A549 (cell line): ENCODE measurements around the gene PPFIA4. TPM values are rescaled to one million over a fixed set of nuclear protein-coding genes. Genes with fewer than 3 reads are reported as not detected.

Source experiments
- ATAC-seq, 2 experiments: fragments of 200-7000 bp in 1 of 2; fragments of >200 bp in 1 of 2; cut with Nextera tagmentation in 1 of 2; cut with Tn5 transposase in 1 of 2; 3 replicates each; pipeline versions ENCODE4 v1.8.0 to v1.9.1; 2018 to 2020; ENCODE audit warnings: mild to moderate bottlenecking in 1 of 2, moderate library complexity in 1 of 2
- CTCF ChIA-PET: fragments of 300-600 bp; sonication (Branson Sonifier 250); formaldehyde crosslinking; extraction: SDS; loops from one replicate; lab custom pipeline; 2021; ENCODE audit warnings: antibody characterized with exemption, inconsistent platforms; lab: Yijun Ruan, JAX
- POLR2A ChIA-PET: fragments of 350-600 bp; formaldehyde crosslinking; extraction: SDS; loops from one replicate; lab custom pipeline; 2021; ENCODE audit warnings: antibody characterized with exemption, inconsistent platforms; lab: Yijun Ruan, JAX
- DNase-seq, 2 experiments: peaks; one replicate each; pipeline versions ENCODE4 v3.0.0 to v3.0.0-alpha.2; 2011 to 2016; ENCODE audit warnings: low read depth in 1 of 2, low spot score in 1 of 2
- FAIRE-seq: peaks from 2 replicates; lab custom pipeline; 2011; peaks lifted over from hg19 to GRCh38; lab: Jason Lieb, UNC
- H3K27ac ChIP-seq, 2 experiments: fragments of >200 bp; sonication (Bioruptor Twin); formaldehyde crosslinking; 3 replicates each; pipeline ENCODE4 v1.5.1; 2016 to 2017
- H3K4me1 ChIP-seq: fragments of >200 bp; sonication (Bioruptor Twin); formaldehyde crosslinking; 3 replicates; pipeline ENCODE4 v1.6.1; 2016
- H3K4me2 ChIP-seq: fragments of >200 bp; sonication (Bioruptor Twin); formaldehyde crosslinking; 3 replicates; pipeline ENCODE4 v1.6.1; 2016
- H3K4me3 ChIP-seq: fragments of >200 bp; sonication (Bioruptor Twin); formaldehyde crosslinking; 3 replicates; pipeline ENCODE4 v1.5.1; 2016
- H3K9me3 ChIP-seq: fragments of >200 bp; sonication (Bioruptor Twin); formaldehyde crosslinking; 3 replicates; pipeline ENCODE4 v1.6.1; 2016
- BHLHE40 ChIP-seq: IDR thresholded peaks from 2 replicates; pipeline ENCODE4 v1.6.1; 2012; ENCODE audit warnings: low read depth, low read length, inconsistent platforms
- CBX2 ChIP-seq: fragments of 200-600 bp; sonication (generic); IDR thresholded peaks from 2 replicates; pipeline ENCODE4 v1.6.1; 2016; ENCODE audit warnings: low read depth, mild to moderate bottlenecking, borderline replicate concordance
- CBX8 ChIP-seq: fragments of 200-600 bp; sonication (generic); IDR thresholded peaks from 2 replicates; pipeline ENCODE4 v1.6.1; 2016
- CEBPB ChIP-seq, 2 experiments: fragments of >200 bp in 1 of 2; sonication (Bioruptor Twin) in 1 of 2; formaldehyde crosslinking in 1 of 2; IDR thresholded peaks; 2 replicates each; pipeline ENCODE4 v1.6.1; 2012 to 2016
- CHD2 ChIP-seq: fragments of 150-350 bp; IDR thresholded peaks from 2 replicates; pipeline ENCODE4 v1.6.1; 2014; ENCODE audit warnings: low read length; ENCODE audit not compliant: partially characterized antibody
- EHF ChIP-seq: fragments of 250-450 bp; sonication (Bioruptor Pico); IDR thresholded peaks from 2 replicates; pipeline ENCODE4 v1.5.0; 2020; ENCODE audit warnings: mild to moderate bottlenecking
- FOSB ChIP-seq: fragments of 250-450 bp; sonication (Bioruptor Pico); IDR thresholded peaks from 2 replicates; pipeline ENCODE4 v1.5.0; 2020; ENCODE audit warnings: mild to moderate bottlenecking, moderate library complexity
- GATA3 ChIP-seq: IDR thresholded peaks from 2 replicates; pipeline ENCODE4 v1.6.1; 2012; ENCODE audit warnings: borderline replicate concordance
- HDAC2 ChIP-seq: fragments of 200-600 bp; sonication (generic); IDR thresholded peaks from 2 replicates; pipeline ENCODE4 v1.6.1; 2016
- HEYL ChIP-seq: fragments of 250-450 bp; sonication (Bioruptor Pico); IDR thresholded peaks from 2 replicates; pipeline ENCODE4 v1.8.0; 2021; ENCODE audit warnings: mild to moderate bottlenecking, moderate library complexity
- HOXB13 ChIP-seq: fragments of 250-450 bp; sonication (Bioruptor Pico); IDR thresholded peaks from 2 replicates; pipeline ENCODE4 v1.5.0; 2020; ENCODE audit warnings: low read depth, mild to moderate bottlenecking, moderate library complexity
- KDM5A ChIP-seq: fragments of 200-600 bp; sonication (generic); IDR thresholded peaks from 2 replicates; pipeline ENCODE4 v1.6.1; 2016; ENCODE audit warnings: antibody characterized with exemption, mild to moderate bottlenecking
- MAFK ChIP-seq: fragments of 450-650 bp; IDR thresholded peaks from 2 replicates; pipeline ENCODE4 v1.6.1; 2014; ENCODE audit not compliant: partially characterized antibody
- NFE2L2 ChIP-seq: fragments of 150-350 bp; conservative IDR thresholded peaks from 2 replicates; pipeline ENCODE4 v1.6.1; 2014; ENCODE audit warnings: low read length
- NPAS2 ChIP-seq: fragments of 250-450 bp; sonication (Bioruptor Pico); IDR thresholded peaks from 2 replicates; pipeline ENCODE4 v1.8.0; 2022; ENCODE audit warnings: mild to moderate bottlenecking, moderate library complexity, borderline replicate concordance
- NR3C1 ChIP-seq: fragments of >200 bp; sonication (Bioruptor Twin); formaldehyde crosslinking; IDR thresholded peaks from 3 replicates; pipeline ENCODE4 v1.6.1; 2017
- PHF8 ChIP-seq: fragments of 200-600 bp; sonication (generic); IDR thresholded peaks from 2 replicates; pipeline ENCODE4 v1.6.1; 2016; ENCODE audit warnings: low read depth, mild to moderate bottlenecking, antibody characterized with exemption, moderate library complexity, borderline replicate concordance
- POLR2A ChIP-seq: IDR thresholded peaks from 2 replicates; pipeline ENCODE4 v1.6.1; 2012; ENCODE audit warnings: mild to moderate bottlenecking, low read length
- RARB ChIP-seq: fragments of 250-450 bp; sonication (Bioruptor Pico); IDR thresholded peaks from 2 replicates; pipeline ENCODE4 v1.8.0; 2021; ENCODE audit warnings: mild to moderate bottlenecking, moderate library complexity
- RNF2 ChIP-seq: fragments of 200-600 bp; sonication (generic); IDR thresholded peaks from 2 replicates; pipeline ENCODE4 v1.6.1; 2016; ENCODE audit warnings: low read depth, mild to moderate bottlenecking, antibody characterized with exemption, moderate library complexity, borderline replicate concordance
- SMC3 ChIP-seq: fragments of >200 bp; sonication (Bioruptor Twin); formaldehyde crosslinking; IDR thresholded peaks from 3 replicates; pipeline ENCODE4 v1.6.1; 2018; ENCODE audit warnings: inconsistent platforms
- TP53 ChIP-seq: fragments of 250-450 bp; sonication (Bioruptor Pico); IDR thresholded peaks from 2 replicates; pipeline ENCODE4 v1.5.0; 2021; ENCODE audit warnings: mild to moderate bottlenecking, moderate library complexity
- ZC3H11A ChIP-seq: fragments of 450-650 bp; IDR thresholded peaks from 2 replicates; pipeline ENCODE4 v1.6.1; 2014; ENCODE audit warnings: antibody characterized with exemption, mild to moderate bottlenecking
- WGBS: methylation state at CpG from one replicate; pipeline ENCODE4 v1.1.6; 2017; ENCODE audit errors: missing lambda C conversion rate; 5-methylcytosine and 5-hydroxymethylcytosine counted together
- polyA plus RNA-seq, 4 experiments: library from polyadenylated mRNA; depleted of rRNA in 3 of 4; stranded (reverse); fragments of >200 nt; fragmentation: RNase III in 1 of 4; extraction: RNeasy Plus Mini Kit Qiagen cat#74134 plus additional on column Dnase treatment in 1 of 4; gene quantifications; 2 replicates in 3 of 4; 3 replicates in 1 of 4; pipeline ENCODE4 v1.2.3, GENCODE V29; 2011 to 2017
- TF ChIP-seq, protein P1 (sequence below): fragments of >200 bp; sonication (Bioruptor Twin); formaldehyde crosslinking; IDR thresholded peaks from 3 replicates; pipeline ENCODE4 v1.6.1; 2016
- TF ChIP-seq, protein P2 (sequence below): fragments of 200-600 bp; sonication (generic); IDR thresholded peaks from 2 replicates; pipeline ENCODE4 v1.6.1; 2016; ENCODE audit warnings: antibody characterized with exemption, mild to moderate bottlenecking, moderate library complexity
- TF ChIP-seq, protein P3 (sequence below): fragments of 150-350 bp; IDR thresholded peaks from 2 replicates; pipeline ENCODE4 v1.6.1; 2014; ENCODE audit warnings: low read depth, mild to moderate bottlenecking, low read length
- TF ChIP-seq, protein P4 (sequence below): fragments of 250-450 bp; sonication (Bioruptor Pico); IDR thresholded peaks from 2 replicates; pipeline ENCODE4 v1.5.0; 2021; ENCODE audit warnings: mild to moderate bottlenecking, moderate library complexity, borderline replicate concordance
- TF ChIP-seq, protein P5 (sequence below): fragments of >200 bp; sonication (Bioruptor Twin); formaldehyde crosslinking; IDR thresholded peaks from 3 replicates; pipeline ENCODE4 v1.5.1; 2016

PPFIA4 gene
- polyA plus RNA-seq, 2 of the 4 experiments (the other 2 are of a cell fraction) = 0.47 to 0.63 TPM

DNA sequence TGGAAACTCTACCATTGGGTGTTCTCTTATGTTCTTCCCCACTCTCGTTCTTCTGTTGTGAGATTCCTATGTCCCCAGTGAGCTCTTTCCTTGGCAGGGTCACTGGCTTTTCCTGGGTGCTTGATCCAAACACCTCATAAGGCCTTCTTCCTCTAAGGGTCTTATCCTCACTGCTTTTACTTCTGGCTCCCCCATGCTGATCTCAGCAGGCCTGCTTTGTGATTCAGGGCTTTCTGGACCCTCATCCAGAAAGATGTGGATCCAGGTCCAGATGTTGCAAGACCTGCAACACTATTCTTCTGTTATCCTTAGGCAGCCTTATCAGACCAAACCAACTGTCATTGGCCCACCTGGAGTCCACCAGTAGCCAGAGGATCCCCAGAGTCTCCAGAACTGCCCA lies 70.7 kb downstream of the PPFIA4 start (continued):
- TF ChIP-seq PHF8 = no peak
- TF ChIP-seq ZC3H11A = no peak

DNA sequence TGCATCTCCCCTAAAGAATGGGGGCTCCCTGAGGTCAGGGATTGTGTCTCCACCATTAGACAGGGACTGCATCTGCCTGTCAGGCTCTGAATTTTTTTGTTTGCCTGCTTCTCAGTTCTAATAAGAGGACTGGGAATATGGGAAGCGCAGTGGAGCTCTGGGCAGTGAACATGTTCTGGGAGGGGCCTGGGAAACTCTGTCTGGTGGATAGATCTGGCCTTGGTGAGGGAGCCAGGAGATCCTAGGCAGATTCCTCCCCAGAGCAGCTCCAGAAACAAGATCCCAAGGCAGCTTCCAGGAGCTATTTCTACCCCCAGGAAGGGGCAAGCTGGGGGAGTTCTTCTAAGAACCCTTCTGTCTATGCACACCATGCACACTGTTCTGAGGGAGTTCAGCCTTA lies 72.2 kb downstream of the PPFIA4 start:
- CTCF ChIA-PET = interaction anchor here (0.7 to 4.4 kb wide), 7 partner anchors 10 to 118 kb away, joined by 3 to 20 read pairs (median 5); no protein-coding TSS in a partner anchor

DNA sequence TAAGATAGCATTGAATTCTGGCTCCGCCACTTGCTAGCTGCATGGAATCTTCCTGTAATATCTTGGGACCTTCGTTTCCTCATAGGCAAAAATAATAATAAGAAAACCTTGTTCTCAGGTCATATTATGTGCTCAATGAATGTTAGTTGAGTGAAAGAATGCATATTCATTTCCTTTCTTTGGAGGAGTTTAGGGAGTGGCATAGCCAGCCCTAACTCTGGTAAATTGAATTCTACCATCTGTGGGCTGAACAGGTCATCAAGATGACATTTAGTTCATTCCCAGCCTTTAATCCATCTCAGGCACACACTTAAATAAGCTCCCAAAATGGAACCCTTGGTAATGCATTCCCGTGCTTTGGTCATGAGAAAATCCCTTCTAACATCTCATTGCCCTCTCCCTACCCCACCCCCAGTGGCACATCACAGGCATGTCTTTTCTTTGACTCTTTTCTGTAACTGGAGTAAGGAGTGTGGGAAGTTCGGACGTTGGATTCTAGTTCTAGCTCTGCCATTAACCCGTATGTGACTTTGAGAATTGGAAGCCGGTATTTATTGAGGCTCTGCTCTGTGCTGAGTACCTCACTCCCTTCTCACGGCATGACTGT lies 72.7 kb downstream of the PPFIA4 start:
- CTCF ChIA-PET = interaction anchor here (0.7 to 4.4 kb wide), 7 partner anchors 11 to 117 kb away, joined by 3 to 20 read pairs (median 5); no protein-coding TSS in a partner anchor
- POLR2A ChIA-PET = no interaction called here
- H3K4me3 ChIP-seq = no peak overlapping the region
- FAIRE-seq (no peak), DNase-seq (no peak), ATAC-seq (no peak)
- H3K4me1 ChIP-seq = no peaks in the 10 kb centered on the region
- 37% methylated on average over 8 of the region's 8 CpGs for WGBS
- H3K4me2 ChIP-seq = no peak overlapping the region
- peaks cover 14% of the 10 kb centered on the region for H3K9me3 ChIP-seq
- no peak overlapping the region for H3K27ac ChIP-seq
- TF ChIP-seq FOSB = no peak
- no peak for TF ChIP-seq EHF (CRISPR knock-in tag)
- TF ChIP-seq HEYL (CRISPR knock-in tag) = no peak
- no peak for TF ChIP-seq RNF2
- TF ChIP-seq NFE2L2 = no peak
- TF ChIP-seq CBX2 = no peak
- TF ChIP-seq CHD2 = no peak
- TF ChIP-seq, protein P1, sequence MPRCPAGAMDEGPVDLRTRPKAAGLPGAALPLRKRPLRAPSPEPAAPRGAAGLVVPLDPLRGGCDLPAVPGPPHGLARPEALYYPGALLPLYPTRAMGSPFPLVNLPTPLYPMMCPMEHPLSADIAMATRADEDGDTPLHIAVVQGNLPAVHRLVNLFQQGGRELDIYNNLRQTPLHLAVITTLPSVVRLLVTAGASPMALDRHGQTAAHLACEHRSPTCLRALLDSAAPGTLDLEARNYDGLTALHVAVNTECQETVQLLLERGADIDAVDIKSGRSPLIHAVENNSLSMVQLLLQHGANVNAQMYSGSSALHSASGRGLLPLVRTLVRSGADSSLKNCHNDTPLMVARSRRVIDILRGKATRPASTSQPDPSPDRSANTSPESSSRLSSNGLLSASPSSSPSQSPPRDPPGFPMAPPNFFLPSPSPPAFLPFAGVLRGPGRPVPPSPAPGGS = no peak
- TF ChIP-seq SMC3 = no peak
- TF ChIP-seq GATA3 = no peak
- TF ChIP-seq, protein P2, sequence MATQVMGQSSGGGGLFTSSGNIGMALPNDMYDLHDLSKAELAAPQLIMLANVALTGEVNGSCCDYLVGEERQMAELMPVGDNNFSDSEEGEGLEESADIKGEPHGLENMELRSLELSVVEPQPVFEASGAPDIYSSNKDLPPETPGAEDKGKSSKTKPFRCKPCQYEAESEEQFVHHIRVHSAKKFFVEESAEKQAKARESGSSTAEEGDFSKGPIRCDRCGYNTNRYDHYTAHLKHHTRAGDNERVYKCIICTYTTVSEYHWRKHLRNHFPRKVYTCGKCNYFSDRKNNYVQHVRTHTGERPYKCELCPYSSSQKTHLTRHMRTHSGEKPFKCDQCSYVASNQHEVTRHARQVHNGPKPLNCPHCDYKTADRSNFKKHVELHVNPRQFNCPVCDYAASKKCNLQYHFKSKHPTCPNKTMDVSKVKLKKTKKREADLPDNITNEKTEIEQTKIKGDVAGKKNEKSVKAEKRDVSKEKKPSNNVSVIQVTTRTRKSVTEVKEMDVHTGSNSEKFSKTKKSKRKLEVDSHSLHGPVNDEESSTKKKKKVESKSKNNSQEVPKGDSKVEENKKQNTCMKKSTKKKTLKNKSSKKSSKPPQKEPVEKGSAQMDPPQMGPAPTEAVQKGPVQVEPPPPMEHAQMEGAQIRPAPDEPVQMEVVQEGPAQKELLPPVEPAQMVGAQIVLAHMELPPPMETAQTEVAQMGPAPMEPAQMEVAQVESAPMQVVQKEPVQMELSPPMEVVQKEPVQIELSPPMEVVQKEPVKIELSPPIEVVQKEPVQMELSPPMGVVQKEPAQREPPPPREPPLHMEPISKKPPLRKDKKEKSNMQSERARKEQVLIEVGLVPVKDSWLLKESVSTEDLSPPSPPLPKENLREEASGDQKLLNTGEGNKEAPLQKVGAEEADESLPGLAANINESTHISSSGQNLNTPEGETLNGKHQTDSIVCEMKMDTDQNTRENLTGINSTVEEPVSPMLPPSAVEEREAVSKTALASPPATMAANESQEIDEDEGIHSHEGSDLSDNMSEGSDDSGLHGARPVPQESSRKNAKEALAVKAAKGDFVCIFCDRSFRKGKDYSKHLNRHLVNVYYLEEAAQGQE = no peak
- no peak for TF ChIP-seq NPAS2 (CRISPR knock-in tag)

More for the DNA sequence above, 72.2 kb downstream of the PPFIA4 start:
- H3K27ac ChIP-seq = no peak overlapping the region
- H3K4me3 ChIP-seq = no peak overlapping the region
- POLR2A ChIA-PET = no interaction called here
- TF ChIP-seq NR3C1 (no peak), HDAC2 (no peak), POLR2A (no peak), KDM5A (no peak), RARB (CRISPR knock-in tag) (no peak), MAFK (no peak), CBX2 (no peak), HOXB13 (CRISPR knock-in tag) (no peak), PHF8 (no peak), ZC3H11A (no peak), BHLHE40 (no peak), RNF2 (no peak), TP53 (CRISPR knock-in tag) (no peak), EHF (CRISPR knock-in tag) (no peak), CBX8 (no peak), CEBPB (IDR thresholded peaks at IDR 0.05) (no peak)
- TF ChIP-seq, protein P3, sequence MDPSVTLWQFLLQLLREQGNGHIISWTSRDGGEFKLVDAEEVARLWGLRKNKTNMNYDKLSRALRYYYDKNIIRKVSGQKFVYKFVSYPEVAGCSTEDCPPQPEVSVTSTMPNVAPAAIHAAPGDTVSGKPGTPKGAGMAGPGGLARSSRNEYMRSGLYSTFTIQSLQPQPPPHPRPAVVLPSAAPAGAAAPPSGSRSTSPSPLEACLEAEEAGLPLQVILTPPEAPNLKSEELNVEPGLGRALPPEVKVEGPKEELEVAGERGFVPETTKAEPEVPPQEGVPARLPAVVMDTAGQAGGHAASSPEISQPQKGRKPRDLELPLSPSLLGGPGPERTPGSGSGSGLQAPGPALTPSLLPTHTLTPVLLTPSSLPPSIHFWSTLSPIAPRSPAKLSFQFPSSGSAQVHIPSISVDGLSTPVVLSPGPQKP = no peak
- TF ChIP-seq, protein P4, sequence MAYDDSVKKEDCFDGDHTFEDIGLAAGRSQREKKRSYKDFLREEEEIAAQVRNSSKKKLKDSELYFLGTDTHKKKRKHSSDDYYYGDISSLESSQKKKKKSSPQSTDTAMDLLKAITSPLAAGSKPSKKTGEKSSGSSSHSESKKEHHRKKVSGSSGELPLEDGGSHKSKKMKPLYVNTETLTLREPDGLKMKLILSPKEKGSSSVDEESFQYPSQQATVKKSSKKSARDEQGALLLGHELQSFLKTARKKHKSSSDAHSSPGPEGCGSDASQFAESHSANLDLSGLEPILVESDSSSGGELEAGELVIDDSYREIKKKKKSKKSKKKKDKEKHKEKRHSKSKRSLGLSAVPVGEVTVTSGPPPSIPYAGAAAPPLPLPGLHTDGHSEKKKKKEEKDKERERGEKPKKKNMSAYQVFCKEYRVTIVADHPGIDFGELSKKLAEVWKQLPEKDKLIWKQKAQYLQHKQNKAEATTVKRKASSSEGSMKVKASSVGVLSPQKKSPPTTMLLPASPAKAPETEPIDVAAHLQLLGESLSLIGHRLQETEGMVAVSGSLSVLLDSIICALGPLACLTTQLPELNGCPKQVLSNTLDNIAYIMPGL (CRISPR knock-in tag) = no peak
- TF ChIP-seq, protein P5, sequence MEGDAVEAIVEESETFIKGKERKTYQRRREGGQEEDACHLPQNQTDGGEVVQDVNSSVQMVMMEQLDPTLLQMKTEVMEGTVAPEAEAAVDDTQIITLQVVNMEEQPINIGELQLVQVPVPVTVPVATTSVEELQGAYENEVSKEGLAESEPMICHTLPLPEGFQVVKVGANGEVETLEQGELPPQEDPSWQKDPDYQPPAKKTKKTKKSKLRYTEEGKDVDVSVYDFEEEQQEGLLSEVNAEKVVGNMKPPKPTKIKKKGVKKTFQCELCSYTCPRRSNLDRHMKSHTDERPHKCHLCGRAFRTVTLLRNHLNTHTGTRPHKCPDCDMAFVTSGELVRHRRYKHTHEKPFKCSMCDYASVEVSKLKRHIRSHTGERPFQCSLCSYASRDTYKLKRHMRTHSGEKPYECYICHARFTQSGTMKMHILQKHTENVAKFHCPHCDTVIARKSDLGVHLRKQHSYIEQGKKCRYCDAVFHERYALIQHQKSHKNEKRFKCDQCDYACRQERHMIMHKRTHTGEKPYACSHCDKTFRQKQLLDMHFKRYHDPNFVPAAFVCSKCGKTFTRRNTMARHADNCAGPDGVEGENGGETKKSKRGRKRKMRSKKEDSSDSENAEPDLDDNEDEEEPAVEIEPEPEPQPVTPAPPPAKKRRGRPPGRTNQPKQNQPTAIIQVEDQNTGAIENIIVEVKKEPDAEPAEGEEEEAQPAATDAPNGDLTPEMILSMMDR = no peak
- peaks cover 18% of the 10 kb centered on the region for H3K9me3 ChIP-seq
- H3K4me2 ChIP-seq = no peak overlapping the region
- FAIRE-seq = no peak
- ATAC-seq = no peak
- DNase-seq = no peak
- no CpG with 5 or more reads among the region's 1 CpG for WGBS
- H3K4me1 ChIP-seq = no peaks in the 10 kb centered on the region
